ENCODE results near the gene ZNF552. TPM values are rescaled to one million over a fixed set of nuclear protein-coding genes. Genes with fewer than 3 reads are reported as not detected.
"Not testable (repeated sequence)": the region's sequence is repeated elsewhere in the genome, so short reads cannot be mapped to it uniquely, and the experiment has no call there.

ZNF552 gene
- 3.0 TPM for total RNA-seq
- long read RNA-seq, partial matches to known transcripts: 0 of 6 reads
- long read RNA-seq, other reads (novel, unspliced or antisense): 6 of 6 reads

DNA sequence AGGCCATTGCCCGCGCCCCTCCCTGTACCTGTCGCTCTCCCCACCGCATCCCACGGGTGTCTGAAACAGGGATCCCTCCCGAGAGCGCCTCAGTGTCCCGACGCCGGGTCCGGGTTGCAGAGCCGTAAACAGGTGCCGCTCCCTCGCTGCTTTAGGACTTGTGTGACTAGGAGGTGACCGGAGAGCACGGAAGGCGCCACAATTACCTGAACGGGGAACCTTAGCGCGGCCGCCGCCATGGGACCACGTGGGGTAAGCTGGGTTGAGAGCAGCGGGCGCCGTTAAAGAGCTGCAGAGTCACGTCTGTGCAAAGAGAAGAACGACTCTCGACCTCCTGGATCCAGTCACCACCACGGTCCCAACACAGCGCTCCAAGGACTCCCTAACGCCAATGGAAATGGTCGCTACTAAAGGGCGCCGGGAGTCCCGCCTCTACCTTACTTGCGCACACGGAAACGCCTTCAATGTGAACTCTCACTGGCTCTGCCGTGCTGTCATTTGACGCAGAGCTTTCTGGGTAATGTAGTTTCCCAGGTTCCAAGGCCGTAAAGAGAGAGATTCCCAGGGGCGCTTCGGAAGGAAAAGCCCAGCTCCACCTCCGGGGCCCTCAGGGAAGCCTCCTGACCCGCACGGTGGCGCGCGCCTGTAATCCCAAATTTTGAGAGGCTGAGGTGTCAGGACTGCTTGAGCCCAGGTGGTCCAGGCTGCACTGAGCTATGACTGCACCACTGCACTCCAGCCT, at the start of gene ZNF552:
Gene ZNF552, minus strand, starts transcription at position 409 of the 742 bp plus-strand sequence. Its CDS starts 170 bp downstream, at position 239.
- peak; percentile 92 for DNase-seq (ENCODE audit: low spot score)
- intact Hi-C loops (cut with DNase I): loop anchor here (2.0 kb wide), 1 partner anchor 68 kb away; the partner anchor contains the start of gene ZNF776

GRCh38 chr19:57862351-57862750, 47.6 kb upstream of the ZNF552 start:
- DNase-seq (ENCODE audit: low spot score); intact Hi-C loops (cut with DNase I): not testable (repeated sequence)

DNA sequence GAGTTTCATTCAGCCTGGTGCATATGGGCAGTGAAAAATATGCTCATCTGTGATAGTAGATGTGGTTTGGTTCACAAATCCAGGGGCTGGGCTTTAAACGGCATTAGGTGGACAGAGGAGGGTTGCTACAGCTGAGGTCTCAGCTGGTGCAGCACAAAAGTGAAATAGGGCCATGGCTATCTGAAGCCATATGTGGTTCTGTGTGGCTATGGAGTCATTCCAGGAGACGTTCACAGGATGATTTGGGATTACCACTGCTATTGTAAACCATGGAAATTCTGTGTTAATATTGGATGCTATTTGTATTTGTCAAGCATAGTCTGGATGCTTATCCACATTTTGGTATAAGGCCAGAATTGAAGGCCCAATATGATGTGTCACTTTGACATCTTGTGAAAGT, 39.4 kb upstream of the ZNF552 start:
- intact Hi-C loops (cut with DNase I); DNase-seq (ENCODE audit: low spot score): not testable (repeated sequence)

DNA sequence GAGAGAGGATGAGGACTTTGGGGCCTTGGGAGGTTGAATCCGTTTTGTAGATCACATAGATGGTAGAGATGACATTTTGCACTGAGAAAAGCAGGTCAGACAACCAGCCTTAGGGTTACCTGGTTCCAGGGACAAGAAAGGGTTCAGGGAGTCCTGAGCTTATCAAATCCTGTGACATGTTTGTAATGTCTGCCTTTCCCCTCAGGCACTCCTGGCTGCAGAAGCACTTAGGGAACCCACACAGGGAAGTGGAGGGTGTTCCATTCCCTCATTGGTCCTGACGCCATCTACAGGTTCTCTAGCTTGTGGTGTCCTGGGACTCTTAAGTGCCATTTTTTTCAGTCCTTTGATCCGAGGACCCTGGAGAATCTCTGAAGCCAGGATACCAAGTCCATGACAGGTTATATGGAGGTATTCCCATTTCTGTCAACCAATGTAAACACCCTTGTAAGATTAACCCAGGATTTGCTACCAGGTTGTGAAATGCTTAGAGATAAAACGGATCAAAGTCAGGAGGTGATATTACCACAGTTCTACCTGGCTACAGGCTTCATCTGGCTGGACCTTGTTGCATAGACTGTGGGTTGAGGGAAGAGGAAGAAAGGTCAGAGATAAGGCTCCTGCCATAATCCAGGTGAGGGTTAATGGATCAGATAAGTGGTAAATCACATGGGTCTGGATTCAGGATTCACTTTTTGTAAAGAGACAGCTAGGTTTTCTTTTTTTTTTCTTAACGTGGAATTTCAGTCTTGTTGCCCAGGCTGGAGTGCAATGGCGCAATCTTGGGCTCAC, 37.3 kb upstream of the ZNF552 start:
- DNase-seq (ENCODE audit: low spot score); intact Hi-C loops (cut with DNase I): not testable (repeated sequence)

GRCh38 chr19:57850553-57851017, 35.9 kb upstream of the ZNF552 start:
- intact Hi-C loops (cut with DNase I): no loop called here
- DNase-seq (ENCODE audit: low spot score): no peak

GRCh38 chr19:57849666-57850473, 35.2 kb upstream of the ZNF552 start, which contains the start of gene ZNF587:
Gene ZNF587, plus strand, starts transcription at chr19:57849859. Its CDS starts 180 bp downstream, at chr19:57850039.
- peak; percentile 86 for DNase-seq (ENCODE audit: low spot score)
- intact Hi-C loops (cut with DNase I): not testable (repeated sequence)

- intact Hi-C loops (cut with DNase I); DNase-seq (ENCODE audit: low spot score): not testable (repeated sequence)
These were observed 34.5 kb upstream of the ZNF552 start for GRCh38 chr19:57849162-57849665.

GRCh38 chr19:57847164-57847563, 32.5 kb upstream of the ZNF552 start:
- intact Hi-C loops (cut with DNase I); DNase-seq (ENCODE audit: low spot score): not testable (repeated sequence)

- DNase-seq (ENCODE audit: low spot score): no peak
- intact Hi-C loops (cut with DNase I): no loop called here
These were observed 26.5 kb upstream of the ZNF552 start for GRCh38 chr19:57841122-57841763.

DNA sequence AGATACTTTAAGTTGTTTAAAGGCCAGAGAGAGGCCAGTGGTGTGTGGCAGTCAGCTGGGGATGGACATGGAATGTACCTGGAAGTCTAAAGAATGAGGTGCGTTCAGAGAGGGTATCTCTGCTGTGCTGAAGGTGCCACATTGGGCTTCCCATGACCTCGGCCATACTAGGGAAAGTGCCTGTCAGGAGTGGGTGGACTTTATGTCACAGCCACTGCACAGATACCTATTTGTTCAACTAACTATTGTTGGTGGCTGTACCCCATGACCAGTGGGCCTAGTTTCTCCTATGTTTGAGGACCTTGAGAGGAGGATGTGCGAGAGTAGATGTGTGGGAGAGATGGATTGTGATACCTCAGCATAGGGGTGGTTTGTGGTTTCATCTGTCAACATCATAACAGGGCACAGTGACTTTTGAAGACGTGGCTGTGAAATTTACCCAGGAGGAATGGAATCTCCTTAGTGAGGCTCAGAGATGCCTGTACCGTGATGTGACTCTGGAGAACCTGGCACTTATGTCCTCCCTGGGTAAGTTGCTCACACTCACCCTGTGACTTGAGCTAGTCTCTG, 24.0 kb upstream of the ZNF552 start:
- intact Hi-C loops (cut with DNase I); DNase-seq (ENCODE audit: low spot score): not testable (repeated sequence)

DNA sequence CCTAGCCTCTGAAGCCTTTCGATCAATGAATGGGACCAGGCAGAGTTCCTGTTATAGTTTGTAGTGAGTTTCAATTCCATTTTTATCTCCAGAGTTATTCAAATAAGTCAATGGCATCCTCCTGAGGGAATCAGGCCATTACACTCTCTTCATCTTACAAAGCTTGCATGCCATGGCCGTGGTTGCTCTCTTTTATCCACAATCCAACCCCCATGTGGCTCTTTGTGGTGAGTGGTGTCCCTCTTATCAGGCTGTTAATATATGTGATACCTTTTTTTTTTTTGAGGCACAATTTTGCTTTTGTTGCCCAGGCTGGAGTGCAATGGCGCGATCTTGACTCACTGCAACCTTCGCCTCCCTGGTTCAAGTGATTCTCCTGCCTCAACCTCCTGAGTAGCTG, 22.3 kb upstream of the ZNF552 start:
- intact Hi-C loops (cut with DNase I): not testable (repeated sequence)

DNA sequence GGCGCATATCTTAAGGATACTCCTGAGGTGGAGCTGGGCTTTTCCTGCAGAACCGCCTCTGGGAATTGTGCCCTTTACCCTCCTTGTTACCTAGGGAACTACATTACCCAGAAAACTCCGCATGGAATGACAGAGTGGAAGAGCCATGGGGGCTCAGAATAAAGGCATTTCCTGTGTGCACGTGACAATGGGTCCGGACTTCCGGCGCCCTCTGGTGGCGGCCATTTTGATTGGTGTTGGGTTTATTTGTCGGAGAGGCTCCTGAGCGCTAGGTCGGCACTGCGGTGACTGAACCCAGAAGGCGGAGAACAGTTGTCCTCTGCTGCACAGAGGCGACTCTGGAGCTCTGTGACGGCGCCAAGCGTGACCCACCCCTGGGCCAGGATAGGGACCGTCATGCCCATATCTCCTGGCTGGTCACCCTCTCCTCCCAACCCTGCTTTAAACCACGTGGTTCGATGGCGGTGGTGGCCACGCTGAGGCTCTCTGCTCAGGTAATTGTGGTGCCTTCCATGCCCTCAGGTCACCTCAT, 15.4 kb upstream of the ZNF552 start, which contains the start of gene ZNF587B:
Gene ZNF587B, plus strand, starts transcription at position 229 of the 532 bp plus-strand sequence. Its CDS starts 230 bp downstream, at position 459.
- intact Hi-C loops (cut with DNase I): no loop called here

More for the DNA sequence above, 22.3 kb upstream of the ZNF552 start:
- not testable (repeated sequence) for DNase-seq (ENCODE audit: low spot score)

GRCh38 chr19:57829316-57829715, 14.6 kb upstream of the ZNF552 start:
- no peak for DNase-seq (ENCODE audit: low spot score)
- intact Hi-C loops (cut with DNase I): no loop called here

More for the DNA sequence above, 15.4 kb upstream of the ZNF552 start, which contains the start of gene ZNF587B:
- DNase-seq (ENCODE audit: low spot score): peak; percentile 86

- intact Hi-C loops (cut with DNase I): no loop called here
These were observed 10.8 kb upstream of the ZNF552 start for GRCh38 chr19:57825511-57825910.

DNA sequence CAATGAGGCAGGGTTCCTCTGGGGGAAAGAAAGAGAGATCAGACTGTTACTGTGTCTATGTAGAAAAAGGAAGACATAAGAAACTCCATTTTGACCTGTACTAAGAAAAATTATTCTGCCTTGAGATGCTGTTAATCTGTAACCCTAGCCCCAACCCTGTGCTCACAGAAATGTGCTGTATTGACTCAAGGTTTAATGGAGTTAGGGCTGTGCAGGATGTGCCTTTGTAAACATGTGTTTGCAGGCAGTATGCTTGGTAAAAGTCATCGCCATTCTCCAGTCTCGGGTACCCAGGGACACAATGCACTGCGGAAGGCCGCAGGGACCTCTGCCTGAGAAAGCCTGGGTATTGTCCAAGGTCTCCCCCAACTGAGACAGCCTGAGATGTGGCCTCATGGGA, 8.9 kb upstream of the ZNF552 start:
- DNase-seq (ENCODE audit: low spot score); intact Hi-C loops (cut with DNase I): not testable (repeated sequence)

More at GRCh38 chr19:57825511-57825910, 10.8 kb upstream of the ZNF552 start:
- DNase-seq (ENCODE audit: low spot score): no peak

- DNase-seq (ENCODE audit: low spot score); intact Hi-C loops (cut with DNase I): not testable (repeated sequence)
These were observed 8.4 kb upstream of the ZNF552 start for GRCh38 chr19:57823155-57823554.

- intact Hi-C loops (cut with DNase I): not testable (repeated sequence)
These were observed 6.8 kb upstream of the ZNF552 start for GRCh38 chr19:57821501-57821900.

GRCh38 chr19:57821095-57821494, 6.4 kb upstream of the ZNF552 start:
- DNase-seq (ENCODE audit: low spot score); intact Hi-C loops (cut with DNase I): not testable (repeated sequence)

More at GRCh38 chr19:57821501-57821900, 6.8 kb upstream of the ZNF552 start:
- not testable (repeated sequence) for DNase-seq (ENCODE audit: low spot score)
